C4-2B (cell line): ENCODE data around the gene CELSR1.

ENCODE experiments used
- H3K27ac ChIP-seq: fragments of 450-650 bp; 2 replicates; pipeline ENCODE4 v1.5.1; 2017
- ZFX ChIP-seq: fragments of 450-650 bp; IDR thresholded peaks from 2 replicates; pipeline ENCODE4 v1.6.1; 2017
- TF ChIP-seq, protein P1 (sequence below): fragments of 450-650 bp; conservative IDR thresholded peaks from 2 replicates; pipeline ENCODE4 v1.5.1; 2017; ENCODE audit warnings: mild to moderate bottlenecking

The CELSR1 gene

DNA sequence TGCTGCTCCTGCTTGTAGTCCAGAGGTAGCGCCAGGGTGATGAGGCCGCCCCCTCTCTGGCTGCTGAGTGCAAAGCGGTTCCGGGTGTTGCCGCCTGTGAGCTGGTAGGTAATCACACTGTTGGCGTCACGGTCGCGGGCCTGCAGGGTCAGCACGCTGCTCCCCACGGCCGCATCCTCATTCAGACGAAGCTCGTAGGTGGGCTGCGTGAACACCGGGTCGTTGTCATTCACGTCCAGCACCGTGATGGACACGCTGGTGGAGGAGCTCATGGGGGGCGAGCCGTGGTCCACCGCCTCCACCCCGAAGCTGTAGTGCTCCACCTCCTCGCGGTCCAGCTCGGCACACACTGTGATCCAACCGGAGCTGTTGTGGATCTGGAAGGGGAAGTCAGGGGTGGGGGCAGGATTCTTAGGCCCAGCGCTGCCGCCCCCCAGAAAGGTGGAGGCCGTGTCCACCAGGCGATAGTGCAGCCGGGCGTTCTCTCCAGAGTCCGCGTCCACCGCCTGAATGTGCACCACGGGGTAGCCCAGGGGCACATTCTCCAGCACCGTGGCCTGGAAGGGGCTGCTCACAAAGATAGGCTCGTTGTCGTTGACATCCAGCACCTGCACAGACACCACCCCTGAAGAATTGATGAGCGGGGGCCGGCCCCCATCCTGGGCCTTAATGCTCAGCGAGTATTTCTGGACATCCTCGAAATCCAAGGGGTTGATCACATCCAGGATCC lies 2.4 kb downstream of the CELSR1 start:
- TF ChIP-seq, protein P1, sequence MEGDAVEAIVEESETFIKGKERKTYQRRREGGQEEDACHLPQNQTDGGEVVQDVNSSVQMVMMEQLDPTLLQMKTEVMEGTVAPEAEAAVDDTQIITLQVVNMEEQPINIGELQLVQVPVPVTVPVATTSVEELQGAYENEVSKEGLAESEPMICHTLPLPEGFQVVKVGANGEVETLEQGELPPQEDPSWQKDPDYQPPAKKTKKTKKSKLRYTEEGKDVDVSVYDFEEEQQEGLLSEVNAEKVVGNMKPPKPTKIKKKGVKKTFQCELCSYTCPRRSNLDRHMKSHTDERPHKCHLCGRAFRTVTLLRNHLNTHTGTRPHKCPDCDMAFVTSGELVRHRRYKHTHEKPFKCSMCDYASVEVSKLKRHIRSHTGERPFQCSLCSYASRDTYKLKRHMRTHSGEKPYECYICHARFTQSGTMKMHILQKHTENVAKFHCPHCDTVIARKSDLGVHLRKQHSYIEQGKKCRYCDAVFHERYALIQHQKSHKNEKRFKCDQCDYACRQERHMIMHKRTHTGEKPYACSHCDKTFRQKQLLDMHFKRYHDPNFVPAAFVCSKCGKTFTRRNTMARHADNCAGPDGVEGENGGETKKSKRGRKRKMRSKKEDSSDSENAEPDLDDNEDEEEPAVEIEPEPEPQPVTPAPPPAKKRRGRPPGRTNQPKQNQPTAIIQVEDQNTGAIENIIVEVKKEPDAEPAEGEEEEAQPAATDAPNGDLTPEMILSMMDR: no peak
- no peak for TF ChIP-seq ZFX
- H3K27ac ChIP-seq: no peak overlapping the region

DNA sequence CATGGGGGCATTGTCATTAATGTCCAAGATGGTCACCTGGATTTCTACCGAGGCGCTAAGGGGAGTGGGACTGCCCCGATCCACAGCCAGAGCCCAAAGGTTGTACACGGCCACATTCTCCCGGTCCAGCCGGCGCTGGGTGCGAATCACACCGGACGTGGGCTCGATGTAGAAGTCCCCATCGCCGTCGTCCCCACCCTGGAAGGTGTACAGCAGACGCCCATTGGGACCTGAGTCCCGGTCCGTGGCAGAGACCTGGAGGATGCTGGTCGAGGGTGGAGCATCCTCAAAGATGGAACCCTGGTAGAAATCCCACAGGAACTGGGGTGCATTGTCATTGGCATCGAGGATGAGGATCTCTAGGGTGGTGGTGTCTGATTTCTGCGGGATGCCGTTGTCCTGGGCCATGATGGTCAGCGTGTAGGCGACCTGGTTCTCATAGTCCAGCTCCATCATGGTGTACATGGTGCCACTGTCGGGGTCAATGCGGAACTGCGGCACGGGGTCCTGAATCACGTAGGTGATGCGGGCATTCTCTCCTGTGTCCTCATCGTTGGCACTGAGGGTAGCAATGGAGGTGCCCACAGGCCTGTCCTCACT lies 3.1 kb downstream of the CELSR1 start:
- TF ChIP-seq, protein P1: no peak
- TF ChIP-seq ZFX: no peak
- H3K27ac ChIP-seq: no peak overlapping the region

DNA sequence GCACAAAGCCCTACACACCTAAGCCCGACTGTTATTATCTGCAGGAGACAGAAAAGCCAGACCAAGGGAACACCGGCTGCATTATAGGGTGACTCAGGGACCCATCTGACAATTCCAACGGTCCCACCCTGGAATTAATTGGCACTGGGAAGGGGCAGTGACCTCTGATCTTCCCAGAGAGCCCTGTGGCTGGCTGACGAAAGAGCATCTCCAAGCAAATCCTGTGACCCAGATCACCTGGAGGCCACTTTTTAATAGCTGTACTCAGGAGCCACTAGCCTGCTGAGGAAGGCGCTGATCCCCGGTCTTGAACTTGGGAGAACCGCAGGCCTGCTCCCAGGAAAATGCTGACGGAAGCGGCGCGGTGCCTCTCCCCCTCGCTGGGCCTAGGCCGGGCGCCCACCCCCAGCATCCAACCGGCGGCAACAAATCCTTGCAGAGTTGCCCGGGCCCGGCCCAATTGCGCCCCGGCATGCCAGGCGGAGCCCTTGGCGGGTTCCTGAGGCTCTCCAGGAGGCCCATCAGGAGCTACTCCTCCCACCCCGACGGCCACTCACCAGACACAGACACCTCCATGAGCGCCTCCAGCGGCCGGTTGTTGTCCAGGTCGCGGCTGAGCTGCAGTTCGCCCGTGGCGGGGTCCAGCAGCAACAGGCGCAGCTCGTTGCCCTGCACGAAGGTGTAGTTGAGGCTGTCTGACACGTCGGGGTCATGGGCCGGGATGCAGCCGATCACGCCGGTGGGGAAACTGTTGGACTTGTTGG lies 4.2 kb downstream of the CELSR1 start:
- no peak overlapping the region for H3K27ac ChIP-seq
- TF ChIP-seq, protein P1: no peak
- no peak for TF ChIP-seq ZFX

DNA sequence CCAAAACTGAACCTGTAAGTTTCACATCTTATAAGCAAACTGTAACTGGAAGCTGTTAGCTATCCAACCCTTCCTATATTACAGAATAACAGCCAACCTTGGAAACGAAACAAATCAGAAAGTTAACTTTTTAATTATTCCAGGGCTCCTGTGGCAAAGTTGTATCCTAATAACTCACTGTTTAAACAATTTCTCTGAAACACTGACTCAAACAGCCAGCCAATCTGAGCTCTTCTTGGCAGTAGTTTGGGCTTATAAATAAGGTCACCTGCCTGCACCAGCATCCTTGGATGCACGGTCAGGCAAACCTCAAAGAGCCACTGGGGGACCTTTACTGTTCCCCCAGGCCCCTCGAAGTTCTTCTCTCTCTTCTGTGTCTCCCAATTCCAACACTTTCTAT lies 5.0 kb downstream of the CELSR1 start:
- no peak overlapping the region for H3K27ac ChIP-seq
- TF ChIP-seq, protein P1: no peak
- no peak for TF ChIP-seq ZFX

DNA sequence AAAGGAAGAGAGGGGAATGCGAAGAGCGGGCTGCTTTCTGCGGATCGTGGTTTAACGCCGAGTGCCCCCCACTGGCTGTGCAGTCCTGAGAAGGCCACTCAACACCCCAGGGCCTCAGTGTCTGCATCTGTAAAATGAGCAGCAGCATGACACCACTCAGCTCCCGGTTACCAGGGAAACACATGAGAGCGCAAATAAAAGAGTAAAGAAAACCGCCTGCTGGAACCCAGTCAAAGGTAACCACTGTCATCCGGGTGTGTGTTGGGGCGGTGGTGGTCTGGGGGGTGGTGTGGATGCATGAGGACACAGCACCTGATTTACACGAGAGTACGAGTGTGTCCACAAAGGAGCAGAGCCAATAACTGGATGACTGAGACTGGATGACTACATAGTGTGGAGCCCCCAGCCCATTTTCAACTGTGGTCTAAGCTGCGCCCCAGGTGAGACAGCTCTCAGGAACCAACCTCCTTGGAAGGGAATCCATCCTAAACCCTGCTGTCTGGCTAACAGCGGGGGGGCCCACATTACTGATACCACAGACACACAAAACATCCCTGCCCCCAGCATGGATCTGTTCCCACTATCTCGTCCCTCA lies 5.7 kb downstream of the CELSR1 start:
- TF ChIP-seq, protein P1: no peak
- TF ChIP-seq ZFX: no peak

DNA sequence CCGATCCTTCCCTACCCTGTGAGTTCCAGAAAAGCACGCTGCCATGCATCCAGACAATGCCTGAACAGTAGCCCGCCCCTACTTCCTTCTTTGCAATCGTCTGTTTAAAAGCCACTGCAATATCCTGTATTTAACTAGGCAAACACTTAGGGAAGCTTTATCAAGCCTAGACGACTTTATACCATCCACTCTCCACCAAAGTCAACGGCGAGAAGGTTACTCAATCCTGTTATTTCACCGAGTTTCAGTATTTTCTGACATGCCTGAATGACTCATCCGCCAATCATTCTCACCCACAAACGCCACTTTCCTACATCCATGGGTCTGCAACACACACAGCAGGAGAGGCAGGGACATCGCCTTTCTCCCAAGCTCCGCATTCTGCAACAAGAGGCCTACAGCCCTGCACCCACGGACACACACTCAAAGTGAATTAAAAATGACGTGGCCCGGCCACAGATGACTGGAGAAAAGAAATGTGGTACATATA lies 9.3 kb downstream of the CELSR1 start:
- no peak overlapping the region for H3K27ac ChIP-seq
- TF ChIP-seq, protein P1: no peak
- TF ChIP-seq ZFX: no peak

More for the DNA sequence above, 5.7 kb downstream of the CELSR1 start:
- no peak overlapping the region for H3K27ac ChIP-seq
